ENCODE measurements around the gene UHRF2. TPM values are rescaled to one million over a fixed set of nuclear protein-coding genes. Genes with fewer than 3 reads are reported as not detected.

Gene UHRF2
- total and polyA plus RNA-seq, 2 donors from 2014 or later, result 14.2 to 45.1 TPM

- Histone ChIP-seq H3K36me3 (ENCODE audit: control insufficient read depth in 2 of 3, insufficient read depth in 3 of 3, low read length in 3 of 3) (no peaks in the 10 kb centered on the region), H3K9me3 (ENCODE audit: control insufficient read depth in 2 of 3, insufficient read depth in 1 of 3, low read length in 3 of 3) (no peaks in the 10 kb centered on the region), H3K9ac (ENCODE audit: low read length in 3 of 3) (no peak overlapping the region), H3K27ac (ENCODE audit: low read depth in 2 of 2, low read length in 2 of 2) (no peak overlapping the region), H3K4me3 (ENCODE audit: low read length in 3 of 3) (no peak overlapping the region), H3K27me3 (ENCODE audit: control insufficient read depth, insufficient read depth, low read length) (no peaks in the 10 kb centered on the region), H3K4me1 (ENCODE audit: control insufficient read depth in 2 of 3, insufficient read depth in 2 of 3, low read depth in 1 of 3, low read length in 3 of 3) (no peaks in the 10 kb centered on the region)
- no peak for TF ChIP-seq CTCF (IDR thresholded peaks at IDR 0.05; ENCODE audit: borderline replicate concordance, extremely low read depth, insufficient read depth)
- intact Hi-C loops (cut with DNase I), result no loop called here
- DNase-seq (no peak), FAIRE-seq (no peak)
Measured at GRCh38 chr9:6384732-6385131, 28.3 kb upstream of the UHRF2 start.

- peaks cover 0 to 2% (median 0%) of the 10 kb centered on the region in 3 donors for H3K9me3 ChIP-seq (ENCODE audit: control insufficient read depth in 2 of 3, insufficient read depth in 1 of 3, low read length in 3 of 3)
- no peaks in the 10 kb centered on the region for H3K4me1 ChIP-seq (ENCODE audit: control insufficient read depth in 2 of 3, insufficient read depth in 2 of 3, low read depth in 1 of 3, low read length in 3 of 3)
- no peak overlapping the region for H3K27ac ChIP-seq (ENCODE audit: low read depth in 2 of 2, low read length in 2 of 2)
- DNase-seq (no peak), FAIRE-seq (no peak)
- intact Hi-C loops (cut with DNase I), result no loop called here
- H3K9ac ChIP-seq (ENCODE audit: low read length in 3 of 3), result no peak overlapping the region
- no peaks in the 10 kb centered on the region for H3K36me3 ChIP-seq (ENCODE audit: control insufficient read depth in 2 of 3, insufficient read depth in 3 of 3, low read length in 3 of 3)
- TF ChIP-seq CTCF (IDR thresholded peaks at IDR 0.05; ENCODE audit: borderline replicate concordance, extremely low read depth, insufficient read depth), result no peak
- no peak overlapping the region for H3K4me3 ChIP-seq (ENCODE audit: low read length in 3 of 3)
- H3K27me3 ChIP-seq (ENCODE audit: control insufficient read depth, insufficient read depth, low read length), result no peaks in the 10 kb centered on the region
Measured at GRCh38 chr9:6399071-6399470, 13.9 kb upstream of the UHRF2 start.

GRCh38 chr9:6405371-6405770, 7.6 kb upstream of the UHRF2 start:
- no peaks in the 10 kb centered on the region for H3K4me1 ChIP-seq (ENCODE audit: control insufficient read depth in 2 of 3, insufficient read depth in 2 of 3, low read depth in 1 of 3, low read length in 3 of 3)
- TF ChIP-seq CTCF (IDR thresholded peaks at IDR 0.05; ENCODE audit: borderline replicate concordance, extremely low read depth, insufficient read depth), result no peak
- H3K36me3 ChIP-seq (ENCODE audit: control insufficient read depth in 2 of 3, insufficient read depth in 3 of 3, low read length in 3 of 3), result no peaks in the 10 kb centered on the region
- H3K27ac ChIP-seq (ENCODE audit: low read depth in 2 of 2, low read length in 2 of 2), result no peak overlapping the region
- DNase-seq (no peak), FAIRE-seq (no peak)
- H3K27me3 ChIP-seq (ENCODE audit: control insufficient read depth, insufficient read depth, low read length), result no peaks in the 10 kb centered on the region
- no peak overlapping the region for H3K4me3 ChIP-seq (ENCODE audit: low read length in 3 of 3)
- peaks cover 0 to 2% (median 0%) of the 10 kb centered on the region in 3 donors for H3K9me3 ChIP-seq (ENCODE audit: control insufficient read depth in 2 of 3, insufficient read depth in 1 of 3, low read length in 3 of 3)
- no peak overlapping the region for H3K9ac ChIP-seq (ENCODE audit: low read length in 3 of 3)
- intact Hi-C loops (cut with DNase I), result no loop called here

GRCh38 chr9:6407778-6408177, 5.2 kb upstream of the UHRF2 start:
- Histone ChIP-seq H3K27me3 (ENCODE audit: control insufficient read depth, insufficient read depth, low read length) (no peaks in the 10 kb centered on the region), H3K36me3 (ENCODE audit: control insufficient read depth in 2 of 3, insufficient read depth in 3 of 3, low read length in 3 of 3) (no peaks in the 10 kb centered on the region), H3K27ac (ENCODE audit: low read depth in 2 of 2, low read length in 2 of 2) (no peak overlapping the region), H3K9ac (ENCODE audit: low read length in 3 of 3) (no peak overlapping the region), H3K4me1 (ENCODE audit: control insufficient read depth in 2 of 3, insufficient read depth in 2 of 3, low read depth in 1 of 3, low read length in 3 of 3) (no peaks in the 10 kb centered on the region), H3K4me3 (ENCODE audit: low read length in 3 of 3) (no peak overlapping the region), H3K9me3 (ENCODE audit: control insufficient read depth in 2 of 3, insufficient read depth in 1 of 3, low read length in 3 of 3) (no peaks in the 10 kb centered on the region)
- intact Hi-C loops (cut with DNase I), result no loop called here
- no peak for TF ChIP-seq CTCF (IDR thresholded peaks at IDR 0.05; ENCODE audit: borderline replicate concordance, extremely low read depth, insufficient read depth)
- DNase-seq (no peak), FAIRE-seq (no peak)

All from kidney (tissue), 14 donors.